GM12801 (cell line): ENCODE results near the gene GNRH2.

Source experiments
- TF ChIP-seq, protein P1 (sequence below): IDR thresholded peaks from one replicate; pipeline ENCODE4 v1.5.1; 2011; ENCODE audit warnings: control low read depth; ENCODE audit not compliant: insufficient read length; ENCODE audit errors: extremely low read depth

GNRH2 gene

GRCh38 chr20:3013771-3014170 lies 29.7 kb upstream of the GNRH2 start:
- TF ChIP-seq, protein P1, sequence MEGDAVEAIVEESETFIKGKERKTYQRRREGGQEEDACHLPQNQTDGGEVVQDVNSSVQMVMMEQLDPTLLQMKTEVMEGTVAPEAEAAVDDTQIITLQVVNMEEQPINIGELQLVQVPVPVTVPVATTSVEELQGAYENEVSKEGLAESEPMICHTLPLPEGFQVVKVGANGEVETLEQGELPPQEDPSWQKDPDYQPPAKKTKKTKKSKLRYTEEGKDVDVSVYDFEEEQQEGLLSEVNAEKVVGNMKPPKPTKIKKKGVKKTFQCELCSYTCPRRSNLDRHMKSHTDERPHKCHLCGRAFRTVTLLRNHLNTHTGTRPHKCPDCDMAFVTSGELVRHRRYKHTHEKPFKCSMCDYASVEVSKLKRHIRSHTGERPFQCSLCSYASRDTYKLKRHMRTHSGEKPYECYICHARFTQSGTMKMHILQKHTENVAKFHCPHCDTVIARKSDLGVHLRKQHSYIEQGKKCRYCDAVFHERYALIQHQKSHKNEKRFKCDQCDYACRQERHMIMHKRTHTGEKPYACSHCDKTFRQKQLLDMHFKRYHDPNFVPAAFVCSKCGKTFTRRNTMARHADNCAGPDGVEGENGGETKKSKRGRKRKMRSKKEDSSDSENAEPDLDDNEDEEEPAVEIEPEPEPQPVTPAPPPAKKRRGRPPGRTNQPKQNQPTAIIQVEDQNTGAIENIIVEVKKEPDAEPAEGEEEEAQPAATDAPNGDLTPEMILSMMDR, result no peak

GRCh38 chr20:3014179-3014578 lies 29.2 kb upstream of the GNRH2 start:
- TF ChIP-seq, protein P1, result no peak

DNA sequence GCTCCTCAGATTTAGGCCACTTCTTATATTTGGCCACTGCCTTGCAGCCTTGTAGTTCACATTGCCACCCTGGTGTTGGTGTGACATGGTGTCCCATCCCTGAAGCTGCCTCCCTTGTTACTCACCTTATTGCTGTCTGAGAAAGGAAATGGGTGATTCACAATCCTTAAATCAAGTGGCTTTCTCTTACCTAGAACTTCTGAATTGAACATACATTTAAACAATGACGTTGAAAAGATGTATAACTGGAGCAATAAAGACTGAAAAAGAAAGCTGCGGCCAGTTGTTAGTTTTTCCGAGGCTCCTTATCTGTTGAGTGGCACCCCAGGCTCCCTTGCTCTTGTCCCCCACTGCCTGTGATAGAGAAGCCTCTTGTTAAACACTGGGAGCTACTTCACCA lies 28.8 kb upstream of the GNRH2 start:
- TF ChIP-seq, protein P1, result no peak

- TF ChIP-seq, protein P1, result no peak
Measured at GRCh38 chr20:3021327-3021726, 22.1 kb upstream of the GNRH2 start.

GRCh38 chr20:3021777-3022176 lies 21.6 kb upstream of the GNRH2 start:
- TF ChIP-seq, protein P1, result no peak

DNA sequence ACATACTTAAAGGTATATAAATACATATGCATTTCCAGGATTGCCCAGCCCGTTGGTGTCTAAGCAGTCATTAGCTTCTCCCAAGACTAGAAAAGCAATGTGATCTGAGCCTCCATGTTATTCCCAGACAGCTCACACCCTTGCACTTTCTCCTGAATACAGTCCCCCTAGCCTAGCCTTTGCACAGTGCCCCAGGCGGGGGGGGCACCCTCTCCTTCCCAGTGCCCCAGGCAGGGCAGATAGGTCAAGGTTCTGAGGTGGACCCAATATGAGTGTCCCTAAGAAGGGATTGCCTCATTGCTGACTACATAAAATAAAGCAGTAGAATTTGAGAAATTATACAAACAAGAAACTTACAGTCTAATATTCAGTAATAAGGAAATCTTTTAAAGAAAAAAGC lies 15.4 kb upstream of the GNRH2 start:
- TF ChIP-seq, protein P1, result no peak

DNA sequence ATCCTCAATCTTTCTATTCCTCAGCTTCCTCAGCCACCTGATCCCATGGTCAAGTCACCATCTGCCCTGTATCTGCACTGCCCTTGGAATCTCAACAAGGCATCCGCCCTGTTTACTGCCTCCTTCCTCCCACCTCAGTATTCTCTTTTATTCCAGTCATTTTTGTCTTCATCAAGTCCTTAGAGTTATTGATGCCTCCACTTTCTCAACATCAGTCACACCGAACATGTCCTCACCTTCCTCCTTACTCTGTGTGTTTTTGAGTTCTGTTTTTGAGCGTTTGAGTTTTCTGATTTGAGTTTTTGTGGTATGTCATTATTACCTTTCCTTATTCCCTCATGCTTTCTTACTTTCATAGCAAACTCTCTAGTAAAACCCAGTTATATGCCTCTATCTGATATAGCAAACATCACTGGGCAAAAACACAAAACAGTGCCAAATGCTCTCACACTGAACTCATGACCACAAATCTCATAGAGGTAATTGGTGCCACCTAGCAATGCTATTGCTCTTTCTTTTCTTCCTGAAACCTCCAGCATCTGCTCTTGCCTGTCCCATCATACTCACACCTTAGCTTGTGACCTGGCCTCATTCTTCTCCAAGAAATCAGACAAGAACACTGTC lies 11.8 kb upstream of the GNRH2 start:
- TF ChIP-seq, protein P1, result no peak
